Activated CD4-positive, alpha-beta memory T cell treated with anti-CD3 and anti-CD28 coated beads, Interleukin-2, amount 10 ng/mL, durations not matched to agents 7 days and 5 days (primary cell): Measurements from ENCODE around the gene HIVEP2. TPM values are rescaled to one million over a fixed set of nuclear protein-coding genes. Genes with fewer than 3 reads are reported as not detected.

ENCODE experiments used
- CTCF ChIA-PET: fragments of 350-600 bp; sonication (Branson Sonifier 250); formaldehyde crosslinking; loops from one replicate; lab custom pipeline; 2021; ENCODE audit warnings: antibody characterized with exemption, inconsistent platforms; lab: Charles Lee
- POLR2A ChIA-PET: fragments of 350-600 bp; sonication (Branson Sonifier 250); formaldehyde crosslinking; loops from one replicate; lab custom pipeline; 2021; ENCODE audit warnings: antibody characterized with exemption; lab: Charles Lee
- DNase-seq: peaks from one replicate; pipeline ENCODE4 v3.0.0-alpha.2; 2020
- H3K27ac Mint-ChIP-seq: one replicate; pipeline ENCODE4 v1.8.0; 2021; ENCODE audit warnings: mild to moderate bottlenecking, mixed read lengths
- H3K27me3 Mint-ChIP-seq: one replicate; pipeline ENCODE4 v1.8.0; 2021; ENCODE audit warnings: mixed read lengths
- H3K36me3 Mint-ChIP-seq: one replicate; pipeline ENCODE4 v1.8.0; 2021; ENCODE audit warnings: low read depth, mixed read lengths
- H3K4me1 Mint-ChIP-seq: one replicate; pipeline ENCODE4 v1.8.0; 2021; ENCODE audit warnings: mixed read lengths
- H3K4me3 Mint-ChIP-seq: one replicate; pipeline ENCODE4 v1.8.0; 2021; ENCODE audit warnings: mild to moderate bottlenecking, mixed read lengths
- H3K9me3 Mint-ChIP-seq: one replicate; pipeline ENCODE4 v1.8.0; 2021; ENCODE audit warnings: mixed read lengths
- total RNA-seq, 2 experiments: library from RNA; stranded (reverse); gene quantifications; one replicate each; pipeline ENCODE4 v1.2.3, GENCODE V29; 2021

Gene HIVEP2
- total RNA-seq, 2 experiments from 2014 or later = 30.5 to 32.8 TPM

DNA sequence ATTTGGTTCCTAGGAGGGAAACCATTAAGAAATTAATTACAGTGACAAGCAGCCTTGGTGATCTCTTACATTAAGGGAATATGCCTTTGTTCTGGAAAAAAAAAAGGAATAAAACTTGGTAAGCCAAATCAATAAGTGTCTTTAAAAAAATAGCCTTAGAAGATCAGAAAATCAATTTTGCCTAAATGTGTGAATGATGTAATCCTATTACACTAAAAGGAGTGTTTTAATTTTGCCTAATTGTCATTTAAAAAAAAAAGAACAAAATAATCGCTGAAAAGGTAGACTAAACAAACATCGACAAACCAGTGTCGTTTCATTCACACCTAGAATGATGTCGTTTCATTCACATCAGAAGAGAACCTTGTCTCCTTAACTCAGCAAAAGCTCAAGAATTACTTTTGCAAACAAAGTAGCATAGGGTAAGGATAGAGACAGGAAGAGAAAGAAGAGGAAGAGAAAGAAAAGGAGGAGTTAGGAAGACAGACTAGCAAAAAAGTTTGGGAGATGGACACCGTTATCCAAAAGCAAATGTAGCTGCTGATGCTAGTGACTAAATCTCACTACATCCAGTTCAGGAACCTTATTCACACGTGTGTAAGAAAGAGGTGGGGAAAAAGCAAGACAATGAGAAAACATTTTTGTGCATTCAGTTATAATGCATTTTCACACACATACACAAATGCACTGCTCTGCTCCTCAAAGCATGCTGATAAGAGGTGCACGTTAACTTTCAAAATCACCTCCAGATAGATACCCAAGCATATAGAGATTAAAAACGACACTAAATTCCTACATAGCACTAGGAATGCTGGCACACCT is 60.6 kb downstream of the HIVEP2 start:
- Mint-ChIP-seq H3K27ac (peak overlapping the region; percentile 93), H3K4me3 (peak overlapping the region; percentile 84), H3K36me3 (peaks cover 22% of the 10 kb centered on the region), H3K4me1 (peaks cover 77% of the 10 kb centered on the region), H3K9me3 (no peaks in the 10 kb centered on the region), H3K27me3 (no peaks in the 10 kb centered on the region)
- ChIA-PET CTCF (interaction anchor here (0.8 to 2.3 kb wide), 8 partner anchors 12 to 192 kb away, joined by 3 to 8 read pairs (median 6); no protein-coding TSS in a partner anchor), POLR2A (interaction anchor here (0.6 to 6.6 kb wide), 21 partner anchors 9 to 134 kb away, joined by 3 to 75 read pairs (median 14); partner anchors contain the start of gene HIVEP2)
- no peak for DNase-seq

GRCh38 chr6:142883011-142883410 is 62.0 kb downstream of the HIVEP2 start:
- H3K4me3 Mint-ChIP-seq = no peak overlapping the region

DNA sequence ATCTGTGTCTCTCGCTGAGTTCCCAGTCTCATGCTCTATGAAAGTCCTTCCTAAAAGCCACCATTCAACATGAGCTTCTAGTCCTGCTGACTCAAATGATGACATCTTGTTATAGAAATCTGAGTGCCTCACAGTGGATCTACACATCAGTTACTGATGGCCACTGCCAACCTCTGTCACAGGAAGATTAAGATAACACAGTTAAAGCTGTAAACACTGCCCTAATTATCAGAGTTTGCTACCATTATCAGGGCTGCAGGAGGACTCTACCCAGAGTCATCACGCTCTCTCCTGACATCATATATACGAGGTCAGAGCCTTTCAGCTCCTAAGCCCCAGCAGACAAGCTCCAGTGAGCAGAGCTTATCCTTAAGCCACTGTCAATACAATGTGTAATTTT is 63.2 kb downstream of the HIVEP2 start:
- peaks cover 24% of the 10 kb centered on the region for H3K36me3 Mint-ChIP-seq
- no peaks in the 10 kb centered on the region for H3K27me3 Mint-ChIP-seq
- no peak for DNase-seq
- no peaks in the 10 kb centered on the region for H3K9me3 Mint-ChIP-seq
- peaks cover 74% of the 10 kb centered on the region for H3K4me1 Mint-ChIP-seq
- no peak overlapping the region for H3K27ac Mint-ChIP-seq
- CTCF ChIA-PET = interaction anchor here (0.7 to 1.3 kb wide), 3 partner anchors 25 to 135 kb away, joined by 3 to 5 read pairs (median 3); no protein-coding TSS in a partner anchor
- H3K4me3 Mint-ChIP-seq = no peak overlapping the region
- POLR2A ChIA-PET = interaction anchor here (0.8 to 6.6 kb wide), 11 partner anchors 9 to 63 kb away, joined by 3 to 75 read pairs (median 29); partner anchors contain the start of gene HIVEP2

More at GRCh38 chr6:142883011-142883410, 62.0 kb downstream of the HIVEP2 start:
- CTCF ChIA-PET = interaction anchor here (0.9 to 2.3 kb wide), 10 partner anchors 10 to 190 kb away, joined by 3 to 10 read pairs (median 6); no protein-coding TSS in a partner anchor
- POLR2A ChIA-PET = interaction anchor here (0.7 to 6.6 kb wide), 13 partner anchors 10 to 62 kb away, joined by 3 to 75 read pairs (median 18); partner anchors contain the start of gene HIVEP2
- Mint-ChIP-seq H3K36me3 (peaks cover 20% of the 10 kb centered on the region), H3K9me3 (no peaks in the 10 kb centered on the region), H3K27me3 (no peaks in the 10 kb centered on the region), H3K27ac (no peak overlapping the region), H3K4me1 (peaks cover 79% of the 10 kb centered on the region)
- DNase-seq = no peak

DNA sequence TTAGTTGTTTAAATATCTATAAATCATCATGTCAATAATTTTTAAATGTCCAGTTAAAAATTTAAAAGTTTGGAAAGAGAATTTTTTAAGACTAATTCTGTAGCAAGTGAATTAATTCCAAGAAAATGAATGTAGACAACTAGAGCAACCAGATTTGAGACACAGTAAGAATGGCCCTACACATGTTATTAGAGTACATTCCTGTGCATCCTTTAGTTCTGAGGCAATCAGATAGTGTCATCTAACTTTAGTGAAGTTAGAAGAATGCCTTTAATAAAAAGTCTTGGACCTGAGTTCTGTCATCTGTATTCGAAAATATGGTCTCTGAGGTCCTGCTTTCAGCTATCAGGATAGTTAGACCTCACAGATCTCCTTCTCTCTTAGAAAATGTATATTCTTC is 63.7 kb downstream of the HIVEP2 start:
- POLR2A ChIA-PET = interaction anchor here (0.9 to 6.6 kb wide), 9 partner anchors 8 to 63 kb away, joined by 3 to 75 read pairs (median 38); partner anchors contain the start of gene HIVEP2
- CTCF ChIA-PET = interaction anchor here (1.3 kb wide), 1 partner anchor 26 kb away, joined by 5 read pairs; no protein-coding TSS in a partner anchor
- no peaks in the 10 kb centered on the region for H3K27me3 Mint-ChIP-seq
- peaks cover 72% of the 10 kb centered on the region for H3K4me1 Mint-ChIP-seq
- no peak overlapping the region for H3K4me3 Mint-ChIP-seq
- H3K27ac Mint-ChIP-seq = no peak overlapping the region
- no peaks in the 10 kb centered on the region for H3K9me3 Mint-ChIP-seq
- no peak for DNase-seq
- peaks cover 25% of the 10 kb centered on the region for H3K36me3 Mint-ChIP-seq

GRCh38 chr6:142880201-142880600 is 64.8 kb downstream of the HIVEP2 start:
- H3K4me1 Mint-ChIP-seq = peaks cover 71% of the 10 kb centered on the region
- POLR2A ChIA-PET = interaction anchor here (1.4 to 6.3 kb wide), 2 partner anchors 7 to 14 kb away, joined by 4 to 48 read pairs; no protein-coding TSS in a partner anchor
- CTCF ChIA-PET = no interaction called here
- no peaks in the 10 kb centered on the region for H3K9me3 Mint-ChIP-seq
- no peaks in the 10 kb centered on the region for H3K27me3 Mint-ChIP-seq
- no peak overlapping the region for H3K27ac Mint-ChIP-seq
- no peak for DNase-seq
- no peak overlapping the region for H3K4me3 Mint-ChIP-seq
- H3K36me3 Mint-ChIP-seq = peaks cover 35% of the 10 kb centered on the region

GRCh38 chr6:142879527-142879926 is 65.4 kb downstream of the HIVEP2 start:
- Mint-ChIP-seq H3K27me3 (no peaks in the 10 kb centered on the region), H3K4me1 (peaks cover 71% of the 10 kb centered on the region), H3K27ac (no peak overlapping the region), H3K36me3 (peaks cover 39% of the 10 kb centered on the region), H3K4me3 (no peak overlapping the region), H3K9me3 (no peaks in the 10 kb centered on the region)
- ChIA-PET POLR2A (interaction anchor here (1.4 to 1.8 kb wide), 2 partner anchors 13 to 22 kb away, joined by 4 to 5 read pairs; no protein-coding TSS in a partner anchor), CTCF (no interaction called here)
- no peak for DNase-seq

DNA sequence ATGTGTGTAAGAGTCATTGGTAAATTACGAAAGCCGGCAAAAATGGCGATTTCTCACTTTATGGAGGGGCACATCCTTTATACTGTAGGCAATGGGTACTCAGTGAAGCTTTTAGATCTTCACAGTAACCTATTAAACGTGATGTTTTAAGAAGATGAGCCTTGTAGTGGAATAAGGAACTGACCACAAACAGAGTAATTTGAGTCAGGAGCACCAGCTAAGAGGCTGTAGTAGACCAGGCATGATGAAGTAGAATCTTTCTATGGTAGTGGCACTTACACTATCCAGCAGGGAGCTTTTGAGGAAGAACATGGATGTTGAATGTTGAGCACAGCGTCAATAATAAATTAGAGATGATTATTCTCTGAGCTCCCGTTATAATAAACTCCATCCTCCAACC is 65.9 kb downstream of the HIVEP2 start:
- no peak overlapping the region for H3K4me3 Mint-ChIP-seq
- H3K9me3 Mint-ChIP-seq = no peaks in the 10 kb centered on the region
- POLR2A ChIA-PET = interaction anchor here (1.4 to 1.8 kb wide), 2 partner anchors 13 to 22 kb away, joined by 4 to 5 read pairs; no protein-coding TSS in a partner anchor
- CTCF ChIA-PET = no interaction called here
- peaks cover 39% of the 10 kb centered on the region for H3K36me3 Mint-ChIP-seq
- no peak for DNase-seq
- no peak overlapping the region for H3K27ac Mint-ChIP-seq
- no peaks in the 10 kb centered on the region for H3K27me3 Mint-ChIP-seq
- H3K4me1 Mint-ChIP-seq = peaks cover 70% of the 10 kb centered on the region

- no peak for DNase-seq
- Mint-ChIP-seq H3K4me3 (no peak overlapping the region), H3K27me3 (no peaks in the 10 kb centered on the region), H3K9me3 (no peaks in the 10 kb centered on the region), H3K36me3 (peaks cover 42% of the 10 kb centered on the region), H3K27ac (no peak overlapping the region), H3K4me1 (peaks cover 67% of the 10 kb centered on the region)
- POLR2A ChIA-PET = interaction anchor here (1.4 to 1.8 kb wide), 2 partner anchors 12 to 21 kb away, joined by 4 to 5 read pairs; no protein-coding TSS in a partner anchor
- CTCF ChIA-PET = no interaction called here
These were observed 66.6 kb downstream of the HIVEP2 start for GRCh38 chr6:142878407-142878806.

DNA sequence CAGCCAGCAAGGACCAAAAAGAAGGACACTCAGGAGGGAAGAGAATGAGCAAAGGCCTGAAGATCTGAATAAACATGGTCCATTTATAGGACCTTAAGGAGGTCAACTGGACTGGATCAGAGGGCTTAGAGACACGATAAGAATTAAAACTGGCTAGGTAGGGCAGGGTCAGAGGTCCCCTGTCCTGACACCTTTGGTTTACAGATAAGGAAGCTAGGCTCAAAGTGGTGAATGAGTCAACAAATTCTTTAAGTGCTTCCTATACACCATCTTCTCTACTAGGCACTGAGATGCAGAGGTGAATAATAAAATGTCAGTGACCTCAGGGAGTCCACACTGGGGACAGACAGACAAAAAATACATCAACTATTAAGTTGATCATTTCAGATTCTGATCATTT is 70.3 kb downstream of the HIVEP2 start:
- Mint-ChIP-seq H3K4me1 (peaks cover 79% of the 10 kb centered on the region), H3K27ac (no peak overlapping the region), H3K4me3 (no peak overlapping the region), H3K27me3 (no peaks in the 10 kb centered on the region), H3K9me3 (no peaks in the 10 kb centered on the region), H3K36me3 (peaks cover 47% of the 10 kb centered on the region)
- ChIA-PET POLR2A (interaction anchor here (0.7 to 1.5 kb wide), 4 partner anchors 10 to 72 kb away, joined by 3 to 6 read pairs (median 4); no protein-coding TSS in a partner anchor), CTCF (interaction anchor here (1.2 kb wide), 1 partner anchor 9 kb away, joined by 3 read pairs; no protein-coding TSS in a partner anchor)
- no peak for DNase-seq

DNA sequence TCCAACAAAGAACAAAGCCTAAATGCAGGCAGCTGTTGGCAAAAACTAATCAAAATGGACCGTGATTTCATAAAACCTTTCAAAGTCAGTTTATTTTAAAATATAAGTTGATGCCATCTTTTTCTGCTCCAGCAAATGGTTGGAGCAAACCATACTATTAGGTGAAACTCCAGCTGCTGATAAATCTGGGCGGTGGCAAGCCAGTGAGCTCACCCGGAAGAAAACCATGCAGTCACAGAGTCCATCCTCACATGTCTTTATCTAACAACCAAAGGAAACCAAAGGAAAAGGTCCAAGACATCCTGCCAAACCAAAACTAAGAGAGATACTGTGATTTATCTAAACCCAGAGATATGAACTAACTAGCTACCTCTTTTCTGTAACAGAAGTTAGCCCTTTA is 72.6 kb downstream of the HIVEP2 start:
- Mint-ChIP-seq H3K4me1 (peaks cover 73% of the 10 kb centered on the region), H3K9me3 (no peaks in the 10 kb centered on the region), H3K27ac (no peak overlapping the region), H3K27me3 (no peaks in the 10 kb centered on the region), H3K36me3 (peaks cover 33% of the 10 kb centered on the region), H3K4me3 (no peak overlapping the region)
- ChIA-PET POLR2A (interaction anchor here (0.9 to 3.2 kb wide), 15 partner anchors 11 to 74 kb away, joined by 3 to 48 read pairs (median 6); no protein-coding TSS in a partner anchor), CTCF (interaction anchor here (0.6 to 2.4 kb wide), 6 partner anchors 11 to 66 kb away, joined by 3 to 10 read pairs (median 5); no protein-coding TSS in a partner anchor)
- DNase-seq = no peak

DNA sequence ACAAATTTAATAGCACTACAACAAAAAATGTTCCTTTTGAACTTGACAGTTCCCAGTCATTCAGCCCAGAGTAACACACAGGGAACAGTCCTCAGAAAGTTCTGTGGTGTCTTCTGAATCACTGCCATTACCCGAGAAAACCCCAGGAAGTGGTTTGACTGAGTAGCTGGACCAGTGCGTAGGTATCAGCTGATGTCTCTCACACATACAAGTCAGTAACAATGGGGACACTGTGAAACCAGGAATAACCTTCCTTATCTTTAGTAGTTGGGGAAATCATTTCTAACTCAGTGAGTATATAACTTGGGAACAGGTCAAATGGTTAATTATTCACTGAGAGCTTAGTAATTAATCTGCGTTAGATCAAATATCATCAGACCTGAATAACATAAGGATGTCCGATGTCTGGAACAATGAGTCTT is 73.1 kb downstream of the HIVEP2 start:
- Mint-ChIP-seq H3K27me3 (no peaks in the 10 kb centered on the region), H3K4me1 (peaks cover 76% of the 10 kb centered on the region), H3K4me3 (peak overlapping the region; percentile 11), H3K27ac (peak overlapping the region; percentile 56), H3K9me3 (no peaks in the 10 kb centered on the region), H3K36me3 (peaks cover 31% of the 10 kb centered on the region)
- peak; percentile 69 for DNase-seq
- POLR2A ChIA-PET = interaction anchor here (0.6 to 3.2 kb wide), 15 partner anchors 12 to 74 kb away, joined by 3 to 48 read pairs (median 6); no protein-coding TSS in a partner anchor
- CTCF ChIA-PET = interaction anchor here (0.6 to 2.4 kb wide), 6 partner anchors 11 to 66 kb away, joined by 3 to 10 read pairs (median 5); no protein-coding TSS in a partner anchor

- Mint-ChIP-seq H3K4me1 (peaks cover 76% of the 10 kb centered on the region), H3K4me3 (no peak overlapping the region), H3K9me3 (no peaks in the 10 kb centered on the region), H3K27me3 (no peaks in the 10 kb centered on the region), H3K27ac (peak overlapping the region; percentile 32), H3K36me3 (peaks cover 26% of the 10 kb centered on the region)
- POLR2A ChIA-PET = interaction anchor here (0.6 to 3.2 kb wide), 6 partner anchors 13 to 75 kb away, joined by 3 to 48 read pairs (median 8); no protein-coding TSS in a partner anchor
- no peak for DNase-seq
- CTCF ChIA-PET = interaction anchor here (1.2 to 1.5 kb wide), 2 partner anchors 28 to 36 kb away, joined by 5 read pairs; no protein-coding TSS in a partner anchor
These were observed 74.1 kb downstream of the HIVEP2 start for GRCh38 chr6:142870787-142871415.
